ENCODE results near the gene EI24. TPM values are rescaled to one million over a fixed set of nuclear protein-coding genes. Genes with fewer than 3 reads are reported as not detected.

Gene EI24
- total and polyA plus RNA-seq, 2 donors (not counting 1 experiment from before 2014, with no cell fraction given): 12.9 to 21.9 TPM

GRCh38 chr11:125600663-125601062 lies 31.4 kb downstream of the EI24 start:
- WGBS (ENCODE audit: insufficient coverage): 100% methylated on average over 1 of the region's 2 CpGs
- ChIA-PET POLR2A (no interaction called here), CTCF (no interaction called here)
- no peaks in the 10 kb centered on the region for H3K27me3 Mint-ChIP-seq
- Histone ChIP-seq H3K4me3 (ENCODE audit: control extremely low read depth in 1 of 5, extremely low read depth in 1 of 5, insufficient read depth in 1 of 5, low read depth in 2 of 5, low read length in 4 of 5) (no peak overlapping the region), H3K36me3 (replicated peaks in 1 of 2; ENCODE audit: control extremely low read depth in 1 of 2, control insufficient read depth in 1 of 2, extremely low read depth in 1 of 2, insufficient read depth in 2 of 2, low read length in 1 of 2) (peaks cover 6 to 73% of the 10 kb centered on the region in 2 experiments), H4K20me1 (ENCODE audit: control insufficient read depth, insufficient read depth, low read length, poor library complexity, severe bottlenecking) (no peaks in the 10 kb centered on the region), H3K9ac (ENCODE audit: low read length) (no peak overlapping the region), H3K4me2 (replicated peaks; ENCODE audit: low read depth, low read length, poor library complexity, severe bottlenecking) (no peak overlapping the region), H2AFZ (ENCODE audit: insufficient read depth, low read depth, low read length, poor library complexity, severe bottlenecking) (no peak overlapping the region), H3K4me1 (ENCODE audit: control insufficient read depth in 2 of 2, insufficient read depth in 2 of 2, low read length in 2 of 2) (peaks cover 0 to 1% of the 10 kb centered on the region in 2 donors), H3K27ac (ENCODE audit: low read length in 2 of 2) (no peak overlapping the region), H3K9me3 (ENCODE audit: control extremely low read depth in 1 of 3, control insufficient read depth in 2 of 3, insufficient read depth in 1 of 3, low read length in 2 of 3) (no peaks in the 10 kb centered on the region), H3K27me3 (replicated peaks in 1 of 4; ENCODE audit: control extremely low read depth in 1 of 4, control insufficient read depth in 3 of 4, insufficient read depth in 4 of 4, low read length in 3 of 4) (no peaks in the 10 kb centered on the region), H3K79me2 (ENCODE audit: control insufficient read depth, insufficient read depth, low read length) (peaks cover 31% of the 10 kb centered on the region)
- H3K4me1 Mint-ChIP-seq: peaks cover 7% of the 10 kb centered on the region
- intact Hi-C loops (cut with micrococcal nuclease): no loop called here
- no peak overlapping the region for H3K4me3 Mint-ChIP-seq
- no peaks in the 10 kb centered on the region for H3K9me3 Mint-ChIP-seq (ENCODE audit: insufficient read depth)
- ATAC-seq (ENCODE audit: low read depth) (no peak), DNase-seq (no peak)
- TF ChIP-seq CTCF (IDR thresholded peaks at IDR 0.05): no peak
- no peak for TF ChIP-seq EZH2 (IDR thresholded peaks at IDR 0.05; ENCODE audit: borderline replicate concordance, insufficient read depth, low read depth, low read length, poor library complexity, severe bottlenecking)
- no peak overlapping the region for H3K27ac Mint-ChIP-seq

- no peaks in the 10 kb centered on the region for H3K4me1 ChIP-seq (ENCODE audit: control insufficient read depth in 2 of 2, insufficient read depth in 2 of 2, low read length in 2 of 2)
- no peak for DNase-seq
- intact Hi-C loops (cut with micrococcal nuclease): no loop called here
- no peak overlapping the region for H3K4me2 ChIP-seq (replicated peaks; ENCODE audit: low read depth, low read length, poor library complexity, severe bottlenecking)
- H3K27ac Mint-ChIP-seq: no peak overlapping the region
- no peaks in the 10 kb centered on the region for H3K27me3 Mint-ChIP-seq
- no peaks in the 10 kb centered on the region for H3K9me3 ChIP-seq (ENCODE audit: control extremely low read depth in 1 of 3, control insufficient read depth in 2 of 3, insufficient read depth in 1 of 3, low read length in 2 of 3)
- WGBS (ENCODE audit: insufficient coverage): no CpG with 5 or more reads among the region's 3 CpGs
- H3K79me2 ChIP-seq (ENCODE audit: control insufficient read depth, insufficient read depth, low read length): peaks cover 11% of the 10 kb centered on the region
- no peak overlapping the region for H3K27ac ChIP-seq (ENCODE audit: low read length in 2 of 2)
- H2AFZ ChIP-seq (ENCODE audit: insufficient read depth, low read depth, low read length, poor library complexity, severe bottlenecking): no peak overlapping the region
- H3K4me3 Mint-ChIP-seq: no peak overlapping the region
- CTCF ChIA-PET: no interaction called here
- no peak overlapping the region for H3K4me3 ChIP-seq (ENCODE audit: control extremely low read depth in 1 of 5, extremely low read depth in 1 of 5, insufficient read depth in 1 of 5, low read depth in 2 of 5, low read length in 4 of 5)
- TF ChIP-seq EZH2 (IDR thresholded peaks at IDR 0.05; ENCODE audit: borderline replicate concordance, insufficient read depth, low read depth, low read length, poor library complexity, severe bottlenecking) (no peak), CTCF (IDR thresholded peaks at IDR 0.05) (no peak)
- H3K4me1 Mint-ChIP-seq: no peaks in the 10 kb centered on the region
- no peak overlapping the region for H3K9ac ChIP-seq (ENCODE audit: low read length)
- no peaks in the 10 kb centered on the region for H3K9me3 Mint-ChIP-seq (ENCODE audit: insufficient read depth)
- H3K27me3 ChIP-seq (replicated peaks in 1 of 4; ENCODE audit: control extremely low read depth in 1 of 4, control insufficient read depth in 3 of 4, insufficient read depth in 4 of 4, low read length in 3 of 4): no peaks in the 10 kb centered on the region
- H4K20me1 ChIP-seq (ENCODE audit: control insufficient read depth, insufficient read depth, low read length, poor library complexity, severe bottlenecking): no peaks in the 10 kb centered on the region
- no peak for ATAC-seq (ENCODE audit: low read depth)
- H3K36me3 ChIP-seq (replicated peaks in 1 of 2; ENCODE audit: control extremely low read depth in 1 of 2, control insufficient read depth in 1 of 2, extremely low read depth in 1 of 2, insufficient read depth in 2 of 2, low read length in 1 of 2): peaks cover 20 to 85% of the 10 kb centered on the region in 2 experiments
- POLR2A ChIA-PET: no interaction called here
Observed at GRCh38 chr11:125603207-125603606, 33.9 kb downstream of the EI24 start.
